Activated B cell treated with CpG ODN at 0.5 μM for 24 hours (primary cell): ENCODE data around the gene DUSP7. TPM values are rescaled to one million over a fixed set of nuclear protein-coding genes. Genes with fewer than 3 reads are reported as not detected.
A peak's percentile ranks its signal among the peaks of the same experiment; 100 is the strongest.

Experiments used
- ATAC-seq: fragments of 200-7000 bp; cut with Tn5 transposase; one replicate; pipeline ENCODE4 v1.10.0; 2021; ENCODE audit warnings: low read depth, mild to moderate bottlenecking, moderate library complexity
- CTCF ChIA-PET: fragments of 350-600 bp; sonication (Branson Sonifier 250); formaldehyde crosslinking; loops from one replicate; lab custom pipeline; 2021; ENCODE audit warnings: antibody characterized with exemption; lab: Charles Lee
- POLR2A ChIA-PET: fragments of 350-600 bp; sonication (Branson Sonifier 250); formaldehyde crosslinking; loops from one replicate; lab custom pipeline; 2021; ENCODE audit warnings: antibody characterized with exemption; lab: Charles Lee
- DNase-seq: peaks from one replicate; pipeline ENCODE4 v3.0.0; 2022
- H3K27ac Mint-ChIP-seq: one replicate; pipeline ENCODE4 v1.8.0; 2020; ENCODE audit warnings: mixed read lengths
- H3K27me3 Mint-ChIP-seq: one replicate; pipeline ENCODE4 v1.8.0; 2021; ENCODE audit warnings: mixed read lengths
- H3K36me3 Mint-ChIP-seq: one replicate; pipeline ENCODE4 v1.8.0; 2021; ENCODE audit warnings: low read depth, mixed read lengths
- H3K4me1 Mint-ChIP-seq: one replicate; pipeline ENCODE4 v1.8.0; 2021; ENCODE audit warnings: mixed read lengths
- H3K4me3 Mint-ChIP-seq: one replicate; pipeline ENCODE4 v1.8.0; 2020; ENCODE audit warnings: mild to moderate bottlenecking, mixed read lengths
- H3K9me3 Mint-ChIP-seq: one replicate; pipeline ENCODE4 v1.8.0; 2020; ENCODE audit warnings: mixed read lengths
- CTCF ChIP-seq: fragments of 200-600 bp; IDR thresholded peaks from one replicate; pipeline ENCODE4 v1.8.0; 2022; ENCODE audit warnings: antibody characterized with exemption, mild to moderate bottlenecking
- intact Hi-C: fragments of 100-400 bp; cut with micrococcal nuclease; formaldehyde crosslinking; loops from one replicate; pipeline ENCODE4 v1.15.1; 2024
- total RNA-seq: library from RNA; stranded (reverse); gene quantifications from 2 replicates; pipeline ENCODE4 v1.2.3, GENCODE V29; 2022

Gene DUSP7
- total RNA-seq, 1 donor from 2014 or later: 4.3 TPM

GRCh38 chr3:52053307-52054304 is 2.8 kb downstream of the DUSP7 start:
- intact Hi-C loops: loop anchor here (1.0 to 10.0 kb wide), 3 partner anchors 91 to 1699 kb away; partner anchors contain the start of genes CYB561D2, DNAH1, NPRL2 and TMEM115
- Mint-ChIP-seq H3K4me1 (peaks cover 47% of the 10 kb centered on the region), H3K27me3 (no peaks in the 10 kb centered on the region), H3K27ac (peak overlapping the region; percentile 84), H3K36me3 (peaks cover 21% of the 10 kb centered on the region), H3K9me3 (no peaks in the 10 kb centered on the region), H3K4me3 (peak overlapping the region; percentile 48)
- DNase-seq (peak; percentile 39), ATAC-seq (peak; percentile 15)
- ChIA-PET POLR2A (interaction anchor here (0.6 to 2.4 kb wide), 3 partner anchors 58 to 211 kb away, joined by 3 to 6 read pairs (median 5); partner anchors contain the start of genes POC1A and RPL29), CTCF (interaction anchor here (0.7 to 3.5 kb wide), 7 partner anchors 8 to 285 kb away, joined by 3 to 28 read pairs (median 5); no protein-coding TSS in a partner anchor)
- no peak for TF ChIP-seq CTCF

- Mint-ChIP-seq H3K4me1 (peaks cover 45% of the 10 kb centered on the region), H3K36me3 (peaks cover 23% of the 10 kb centered on the region), H3K27me3 (no peaks in the 10 kb centered on the region), H3K4me3 (peak overlapping the region; percentile 15), H3K9me3 (no peaks in the 10 kb centered on the region), H3K27ac (peak overlapping the region; percentile 84)
- POLR2A ChIA-PET: interaction anchor here (0.7 to 2.4 kb wide), 3 partner anchors 57 to 102 kb away, joined by 4 to 6 read pairs (median 5); partner anchors contain the start of genes POC1A and RPL29
- ATAC-seq (no peak), DNase-seq (peak; percentile 20)
- intact Hi-C loops: loop anchor here (1.0 to 10.0 kb wide), 3 partner anchors 91 to 1698 kb away; partner anchors contain the start of genes CYB561D2, DNAH1, NPRL2 and TMEM115
- CTCF ChIA-PET: interaction anchor here (0.6 to 3.5 kb wide), 8 partner anchors 9 to 323 kb away, joined by 3 to 28 read pairs (median 4); no protein-coding TSS in a partner anchor
- no peak for TF ChIP-seq CTCF
Observed at GRCh38 chr3:52052831-52053306, 3.5 kb downstream of the DUSP7 start.

- no peak overlapping the region for H3K4me3 Mint-ChIP-seq
- H3K36me3 Mint-ChIP-seq: peaks cover 21% of the 10 kb centered on the region
- no peaks in the 10 kb centered on the region for H3K9me3 Mint-ChIP-seq
- ChIA-PET POLR2A (interaction anchor here (2.4 kb wide), 1 partner anchor 103 kb away, joined by 6 read pairs; the partner anchor contains the start of gene POC1A), CTCF (interaction anchor here (0.6 to 3.5 kb wide), 4 partner anchors 50 to 1730 kb away, joined by 3 to 28 read pairs (median 15); no protein-coding TSS in a partner anchor)
- TF ChIP-seq CTCF: no peak
- H3K27ac Mint-ChIP-seq: no peak overlapping the region
- intact Hi-C loops: loop anchor here (10.0 kb wide), 2 partner anchors 263 to 1697 kb away; partner anchors contain the start of genes CYB561D2, DNAH1, NPRL2 and TMEM115
- no peak for DNase-seq
- ATAC-seq: no peak
- H3K27me3 Mint-ChIP-seq: no peaks in the 10 kb centered on the region
- peaks cover 39% of the 10 kb centered on the region for H3K4me1 Mint-ChIP-seq
Observed at GRCh38 chr3:52051444-52051843, 4.9 kb downstream of the DUSP7 start.

- ATAC-seq (no peak), DNase-seq (no peak)
- Mint-ChIP-seq H3K4me1 (peaks cover 38% of the 10 kb centered on the region), H3K27me3 (no peaks in the 10 kb centered on the region), H3K36me3 (peaks cover 21% of the 10 kb centered on the region), H3K4me3 (no peak overlapping the region), H3K27ac (no peak overlapping the region), H3K9me3 (no peaks in the 10 kb centered on the region)
- intact Hi-C loops: loop anchor here (10.0 kb wide), 2 partner anchors 264 to 1696 kb away; partner anchors contain the start of genes CYB561D2, DNAH1, NPRL2 and TMEM115
- no peak for TF ChIP-seq CTCF
- POLR2A ChIA-PET: no interaction called here
- CTCF ChIA-PET: no interaction called here
Observed at GRCh38 chr3:52050571-52050970, 5.8 kb downstream of the DUSP7 start.
